ENCODE data around the gene NEGR1.

DNA sequence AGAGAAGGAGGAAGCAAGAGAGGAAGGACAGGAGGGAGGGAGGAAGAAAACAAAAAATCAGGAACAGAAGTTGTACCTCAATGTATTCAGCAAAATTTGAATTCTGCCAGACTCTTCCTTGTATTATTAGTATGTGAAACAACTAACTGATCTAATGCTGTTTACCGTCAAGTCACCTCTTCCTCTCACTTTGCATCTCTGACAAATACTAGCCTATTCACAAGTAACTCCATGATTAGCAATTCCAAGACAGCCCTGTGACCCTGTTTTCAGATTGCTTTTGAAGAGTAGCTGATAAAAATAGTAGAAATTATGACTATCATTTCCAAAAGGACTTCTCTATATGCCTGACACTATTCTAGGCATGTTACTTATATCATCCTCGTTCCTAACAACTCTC lies 445.4 kb downstream of the NEGR1 start:
- TF ChIP-seq CTCF (IDR thresholded peaks at IDR 0.05) (no peak), POLR2A (IDR thresholded peaks at IDR 0.05) (no peak)

Data from stomach (tissue), 4 donors.